Cerebellar nuclear complex (tissue), 1 donor: ENCODE results near the gene DEXI.
A peak's percentile ranks its signal among the peaks of the same experiment; 100 is the strongest.

Experiments used
- DNase-seq, 2 experiments: peaks; one replicate each; lab custom pipeline; 2025; lab: John Stamatoyannopoulos, UW

Gene DEXI

GRCh38 chr16:10942352-10943063, at the start of gene DEXI:
Gene DEXI (minus strand): TSS chr16:10942468. CDS start chr16:10942005, 463 bp downstream.
- peak in 1 of 2 experiments; percentile 72 for DNase-seq

GRCh38 chr16:10990378-10990777, 48.1 kb upstream of the DEXI start:
- DNase-seq: no peak

- DNase-seq: no peak
Measured at GRCh38 chr16:10989559-10989958, 47.3 kb upstream of the DEXI start.

GRCh38 chr16:10988879-10989278, 46.6 kb upstream of the DEXI start:
- no peak for DNase-seq

GRCh38 chr16:10988164-10988803, 46.0 kb upstream of the DEXI start:
- DNase-seq: no peak

- DNase-seq: no peak
Measured at GRCh38 chr16:10987361-10988163, 45.3 kb upstream of the DEXI start.

- no peak for DNase-seq
Measured at GRCh38 chr16:10984509-10984908, 42.2 kb upstream of the DEXI start.

- DNase-seq: no peak
Measured at GRCh38 chr16:10983159-10983558, 40.9 kb upstream of the DEXI start.

GRCh38 chr16:10982465-10983150, 40.3 kb upstream of the DEXI start:
- no peak for DNase-seq

- DNase-seq: no peak
Measured at GRCh38 chr16:10981697-10982216, 39.5 kb upstream of the DEXI start.

- no peak for DNase-seq
Measured at GRCh38 chr16:10980813-10981212, 38.5 kb upstream of the DEXI start.

GRCh38 chr16:10979717-10980601, 37.7 kb upstream of the DEXI start:
- DNase-seq: no peak

GRCh38 chr16:10978871-10979446, 36.7 kb upstream of the DEXI start:
- DNase-seq: no peak

- DNase-seq: no peak
Measured at GRCh38 chr16:10978124-10978523, 35.9 kb upstream of the DEXI start.

GRCh38 chr16:10976634-10977033, 34.4 kb upstream of the DEXI start:
- no peak for DNase-seq

- no peak for DNase-seq
Measured at GRCh38 chr16:10972819-10973464, 30.7 kb upstream of the DEXI start.

GRCh38 chr16:10972108-10972818, 30.0 kb upstream of the DEXI start:
- no peak for DNase-seq

GRCh38 chr16:10971560-10971961, 29.3 kb upstream of the DEXI start:
- DNase-seq: peak in 1 of 2 experiments; percentile 26

- DNase-seq: no peak
Measured at GRCh38 chr16:10970065-10970464, 27.8 kb upstream of the DEXI start.
